LNCaP clone FGC (cell line): ENCODE data around the gene ASB13.

Source experiments
- DNase-seq: peaks from one replicate; pipeline ENCODE4 v3.0.0-alpha.2; 2011; ENCODE audit warnings: low read depth
- H3K4me3 ChIP-seq: 2 replicates; pipeline ENCODE4 v1.5.1; 2011; ENCODE audit warnings: mild to moderate bottlenecking, low read depth, low read length, control low read depth
- CTCF ChIP-seq: IDR thresholded peaks from 2 replicates; pipeline ENCODE4 v1.5.1; 2012; ENCODE audit warnings: mild to moderate bottlenecking; ENCODE audit not compliant: control insufficient read depth, insufficient read depth; ENCODE audit errors: extremely low read depth

The ASB13 gene

DNA sequence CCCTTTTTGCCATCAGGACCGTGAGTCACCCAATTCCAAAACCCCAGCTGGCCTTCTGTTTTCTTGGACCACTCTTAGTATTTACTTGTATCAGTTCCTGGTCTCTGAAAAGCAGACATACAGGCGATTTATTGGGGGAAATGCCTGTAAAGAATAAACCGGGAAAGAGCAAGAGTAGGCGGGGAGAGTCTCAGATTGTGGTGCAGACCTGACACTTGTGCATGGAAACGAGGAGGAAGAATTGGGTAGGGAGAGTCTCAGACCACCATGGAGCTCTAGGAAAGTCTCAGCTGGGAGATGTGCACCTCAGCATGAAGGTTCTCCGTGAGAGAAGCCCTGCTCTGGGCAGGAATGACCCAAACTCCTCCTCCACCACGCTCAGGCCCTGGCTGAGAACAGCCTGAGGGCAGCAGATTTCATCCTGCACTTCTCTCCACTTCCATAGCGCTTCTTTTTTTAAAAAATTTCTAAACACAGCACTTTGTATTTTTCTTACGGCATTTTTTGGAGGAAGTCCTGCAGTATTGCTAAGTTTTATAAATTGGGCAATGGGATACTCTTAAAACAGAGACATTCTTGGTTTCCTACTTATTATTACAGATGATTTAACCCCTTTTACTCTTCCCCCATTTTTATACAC is 12.1 kb upstream of the ASB13 start:
- no peak for DNase-seq
- no peak overlapping the region for H3K4me3 ChIP-seq
- no peak for TF ChIP-seq CTCF

GRCh38 chr10:5670662-5671375 is 4.4 kb upstream of the ASB13 start:
- TF ChIP-seq CTCF: no peak
- DNase-seq: no peak
- no peak overlapping the region for H3K4me3 ChIP-seq

DNA sequence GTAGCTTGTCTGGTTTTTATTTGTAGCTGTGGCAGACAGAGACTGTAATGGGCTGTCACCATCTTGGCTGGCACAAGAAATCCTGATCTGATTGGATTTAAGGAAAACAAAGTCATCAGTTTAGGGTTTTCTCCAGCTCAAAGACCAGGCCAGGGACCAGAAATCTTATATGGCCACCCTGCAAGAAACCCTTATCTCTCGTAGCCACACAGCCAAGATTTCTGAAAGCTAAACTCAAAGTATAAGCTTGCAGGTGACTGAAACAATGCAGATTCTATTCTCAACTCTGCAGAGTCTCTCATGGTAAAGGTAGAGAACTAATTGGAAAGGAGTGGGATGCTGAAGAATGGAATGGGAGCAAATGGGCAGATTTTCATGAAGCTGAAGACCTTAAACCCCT is 3.2 kb upstream of the ASB13 start:
- no peak for TF ChIP-seq CTCF
- no peak for DNase-seq
- no peak overlapping the region for H3K4me3 ChIP-seq

- DNase-seq: peak; percentile 31
- no peak overlapping the region for H3K4me3 ChIP-seq
- TF ChIP-seq CTCF: no peak
These were observed 2.0 kb upstream of the ASB13 start for GRCh38 chr10:5668429-5668828.

GRCh38 chr10:5666841-5667630 is 641 bp upstream of the ASB13 start:
- no peak for DNase-seq
- peak overlapping the region; percentile 82 for H3K4me3 ChIP-seq
- TF ChIP-seq CTCF: no peak

DNA sequence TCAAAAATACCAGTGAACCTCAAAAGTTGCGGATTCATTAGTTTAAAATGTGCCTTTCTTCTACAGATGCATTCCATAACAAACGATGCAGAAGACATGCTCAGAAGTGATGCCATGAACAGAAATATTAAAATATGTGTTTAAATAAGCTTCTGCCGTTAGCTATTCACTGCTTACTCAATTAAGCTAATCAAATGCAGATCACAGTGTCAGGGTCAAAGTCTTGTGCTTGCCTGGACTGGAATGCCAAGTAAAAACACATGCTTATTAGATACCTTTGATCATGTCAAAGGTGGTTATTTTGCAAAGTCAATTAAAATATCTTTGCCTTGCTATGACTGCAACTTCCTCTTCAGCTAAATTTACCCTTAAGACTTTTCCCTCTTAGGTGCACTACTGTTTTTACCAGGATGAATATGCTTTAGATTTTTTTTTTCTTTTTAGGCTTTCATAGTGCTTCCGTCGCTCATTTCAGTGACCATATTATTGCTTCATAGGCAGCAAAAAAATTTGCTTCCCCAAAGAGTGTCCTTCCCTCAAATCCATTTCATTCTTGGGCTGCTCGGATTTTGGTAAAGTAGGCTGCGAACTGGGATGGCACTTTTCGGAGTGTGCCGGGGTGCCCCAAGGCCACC is 905 bp downstream of the ASB13 start:
- no peak for DNase-seq

More for the DNA sequence above, 905 bp downstream of the ASB13 start:
- TF ChIP-seq CTCF: no peak
- peak overlapping the region; percentile 82 for H3K4me3 ChIP-seq
